GM12878 (cell line): ENCODE results near the gene SLC7A5. TPM values are rescaled to one million over a fixed set of nuclear protein-coding genes. Genes with fewer than 3 reads are reported as not detected.

Experiments used
- ATAC-seq: fragments of 200-7000 bp; cut with Tn5 transposase; 3 replicates; pipeline ENCODE4 v1.9.1; 2020; ENCODE audit warnings: mild to moderate bottlenecking, moderate library complexity
- BruUV-seq: library from RNA; stranded (reverse); fragments of 400-500 nt; replicated peaks from 2 replicates; lab custom pipeline; 2021; lab: Mats Ljungman, UMichigan
- CTCF ChIA-PET: fragments of 300-600 bp; sonication (Branson Sonifier 250); formaldehyde crosslinking; extraction: SDS; loops from one replicate; lab custom pipeline; 2021; ENCODE audit warnings: inconsistent platforms; lab: Yijun Ruan, JAX
- POLR2A ChIA-PET: fragments of 350-600 bp; formaldehyde crosslinking; extraction: SDS; loops from one replicate; lab custom pipeline; 2021; ENCODE audit warnings: inconsistent platforms; lab: Charles Lee
- RAD21 ChIA-PET: fragments of 300-600 bp; sonication (Branson Sonifier 250); formaldehyde crosslinking; loops from one replicate; lab custom pipeline; 2023; ENCODE audit warnings: antibody characterized with exemption; ENCODE audit not compliant: unreplicated experiment; lab: Charles Lee
- SMC1A ChIA-PET: fragments of 300-600 bp; sonication (Branson Sonifier 250); formaldehyde crosslinking; loops from one replicate; lab custom pipeline; 2023; ENCODE audit not compliant: unreplicated experiment, uncharacterized antibody; lab: Charles Lee
- DNase-seq: peaks from one replicate; pipeline ENCODE4 v3.0.0-alpha.2; 2011; ENCODE audit warnings: low read depth, low spot score
- FAIRE-seq: peaks from 3 replicates; lab custom pipeline; 2011; peaks lifted over from hg19 to GRCh38; lab: Jason Lieb, UNC
- H2AFZ ChIP-seq: 2 replicates; pipeline ENCODE4 v1.6.0; 2011; ENCODE audit warnings: low read depth, low read length, control low read depth; ENCODE audit not compliant: control insufficient read depth
- H3K27ac ChIP-seq: 2 replicates; pipeline ENCODE4 v1.5.1; 2011; ENCODE audit warnings: control low read depth; ENCODE audit not compliant: control insufficient read depth, insufficient read depth
- H3K27me3 ChIP-seq, 2 experiments: replicated peaks in 1 of 2; 2 replicates each; pipeline versions ENCODE4 v1.6.0 to v1.6.1; 2011; ENCODE audit warnings: low read length in 1 of 2; ENCODE audit not compliant: control insufficient read depth in 2 of 2, insufficient read depth in 2 of 2
- H3K36me3 ChIP-seq, 2 experiments: 2 replicates each; pipeline ENCODE4 v1.5.1; 2011; ENCODE audit warnings: low read length in 1 of 2; ENCODE audit not compliant: control insufficient read depth in 2 of 2, insufficient read depth in 2 of 2
- H3K4me1 ChIP-seq: 2 replicates; pipeline ENCODE4 v1.6.1; 2011; ENCODE audit warnings: mild to moderate bottlenecking, low read length, moderate library complexity, mixed read lengths; ENCODE audit not compliant: control insufficient read depth, insufficient read depth
- H3K4me2 ChIP-seq: 2 replicates; pipeline ENCODE4 v1.6.0; 2011; ENCODE audit warnings: control low read depth; ENCODE audit not compliant: control insufficient read depth, insufficient read depth
- H3K4me3 ChIP-seq: fragments of 200-600 bp; sonication (generic); 2 replicates; pipeline ENCODE4 v1.5.1; 2016
- H3K79me2 ChIP-seq: 2 replicates; pipeline ENCODE4 v1.6.0; 2011; ENCODE audit warnings: low read length; ENCODE audit not compliant: control insufficient read depth, insufficient read depth
- H3K9ac ChIP-seq: 2 replicates; pipeline ENCODE4 v1.8.0; 2011; ENCODE audit warnings: low read length, control low read depth, mixed read lengths; ENCODE audit not compliant: control insufficient read depth, insufficient read depth
- H3K9me3 ChIP-seq: replicated peaks from 3 replicates; pipeline ENCODE4 v1.5.1; 2011; ENCODE audit warnings: mild to moderate bottlenecking, low read length; ENCODE audit not compliant: control insufficient read depth, insufficient read depth
- H4K20me1 ChIP-seq: 2 replicates; pipeline ENCODE4 v1.6.0; 2011; ENCODE audit not compliant: control insufficient read depth, insufficient read depth
- BCL3 ChIP-seq: IDR thresholded peaks from 2 replicates; pipeline ENCODE4 v1.6.1; 2011; ENCODE audit warnings: borderline replicate concordance, low read depth, mild to moderate bottlenecking, moderate library complexity, low read length; ENCODE audit not compliant: insufficient read depth, poor library complexity, severe bottlenecking
- BRCA1 ChIP-seq: IDR thresholded peaks from 2 replicates; pipeline ENCODE4 v1.6.1; 2011; ENCODE audit warnings: low read depth, low read length, improper control_type of control experiment
- HDGF ChIP-seq: fragments of 450-650 bp; IDR thresholded peaks from 2 replicates; pipeline ENCODE4 v1.6.1; 2016; ENCODE audit warnings: antibody characterized with exemption
- POLR2A ChIP-seq: IDR thresholded peaks from 2 replicates; pipeline ENCODE4 v1.6.1; 2011; ENCODE audit warnings: low read depth, mild to moderate bottlenecking, low read length
- SPI1 ChIP-seq: IDR thresholded peaks from 2 replicates; pipeline ENCODE4 v1.6.1; 2011; ENCODE audit warnings: low read depth, mild to moderate bottlenecking, low read length, moderate library complexity, borderline replicate concordance; ENCODE audit not compliant: insufficient read depth
- SUPT20H ChIP-seq: IDR thresholded peaks from 2 replicates; pipeline ENCODE4 v1.6.1; 2011; ENCODE audit warnings: low read depth, mild to moderate bottlenecking, low read length, moderate library complexity, borderline replicate concordance; ENCODE audit not compliant: control insufficient read depth
- TCF12 ChIP-seq: IDR thresholded peaks from 2 replicates; pipeline ENCODE4 v1.6.1; 2011; ENCODE audit warnings: low read depth, mild to moderate bottlenecking, low read length
- TCF3 ChIP-seq: IDR thresholded peaks from 2 replicates; pipeline ENCODE4 v1.6.1; 2012; ENCODE audit warnings: low read depth, mild to moderate bottlenecking, low read length, borderline replicate concordance; ENCODE audit not compliant: insufficient read depth
- WGBS: methylation state at CpG from one replicate; pipeline ENCODE4 v1.1.6; 2016; ENCODE audit warnings: low lambda C conversion rate; ENCODE audit not compliant: insufficient replicate concordance, insufficient coverage; ENCODE audit errors: missing lambda C conversion rate; 5-methylcytosine and 5-hydroxymethylcytosine counted together
- in situ Hi-C: fragments of 300-500 bp; cut with MboI; formaldehyde crosslinking; loops from 9 replicates; pipeline ENCODE4 v1.14.3; 2018; ENCODE audit warnings: mixed read lengths
- intact Hi-C: fragments of 100-400 bp; cut with micrococcal nuclease; formaldehyde crosslinking; loops from one replicate; pipeline ENCODE4 v1.14.2; 2022; ENCODE audit not compliant: unreplicated experiment
- polyA plus RNA-seq, 11 experiments: library from polyadenylated mRNA; depleted of rRNA in 4 of 11; unstranded in 6 of 11; stranded (reverse) in 5 of 11; fragments of >200 nt; fragmentation: Nextera tagmentation in 4 of 11; fragmentation: Illumina TruSeq in 1 of 11; extraction: Ambion mirVana in 4 of 11; extraction: Trizol in 1 of 11; gene quantifications; 1 replicate in 1 of 11; 2 replicates in 10 of 11; pipeline versions ENCODE4 v1.2.1 to v1.2.3, GENCODE V29; 2011 to 2016; ENCODE audit warnings: inconsistent platforms in 2 of 11, missing spikeins in 2 of 11, low read depth in 1 of 11
- total RNA-seq, 4 experiments: library from RNA; depleted of rRNA in 3 of 4; stranded (reverse); fragments of >200 nt in 3 of 4; fragmentation: Illumina TruSeq in 1 of 4; extraction: Trizol in 1 of 4; gene quantifications; 2 replicates each; pipeline versions ENCODE4 v1.2.1 to v1.2.3, GENCODE V29; 2013 to 2021

SLC7A5 gene
- total and polyA plus RNA-seq, 10 of the 15 experiments (the other 5 are each of a cell fraction or from before 2014, with no cell fraction given) = 2.3 to 101 (median 35.8) TPM

- H3K4me2 ChIP-seq = no peak overlapping the region
- H3K27me3 ChIP-seq = no peaks in the 10 kb centered on the region
- no peaks in the 10 kb centered on the region for H3K79me2 ChIP-seq
- no peak overlapping the region for H3K9ac ChIP-seq
- ChIA-PET RAD21 (no interaction called here), SMC1A (interaction anchor here (0.6 kb wide), 1 partner anchor 1398 kb away, joined by 3 read pairs; no protein-coding TSS in a partner anchor), POLR2A (no interaction called here), CTCF (interaction anchor here (1.5 to 1.7 kb wide), 2 partner anchors 21 to 50 kb away, joined by 5 to 8 read pairs; no protein-coding TSS in a partner anchor)
- DNase-seq (no peak), FAIRE-seq (no peak), ATAC-seq (peak; percentile 16)
- intact Hi-C loops (no loop called here), in situ Hi-C loops (no loop called here)
- TF ChIP-seq SUPT20H (no peak), POLR2A (peak; percentile 39)
- WGBS = 94% methylated on average over 16 of the region's 16 CpGs
- H3K36me3 ChIP-seq = peaks cover 4 to 29% of the 10 kb centered on the region in 2 experiments; a peak in 3 of 4 replicates
- H3K4me3 ChIP-seq = no peak overlapping the region
- no TSS peak for BruUV-seq
- no peaks in the 10 kb centered on the region for H4K20me1 ChIP-seq
- no peak overlapping the region for H3K27ac ChIP-seq
- H3K9me3 ChIP-seq = no peaks in the 10 kb centered on the region
- H2AFZ ChIP-seq = no peak overlapping the region
- 0 out of 2 replicates have a peak, but pooled peaks cover 2% of the 10 kb centered on the region for H3K4me1 ChIP-seq
These were observed 40.2 kb downstream of the SLC7A5 start for GRCh38 chr16:87828907-87829621.

DNA sequence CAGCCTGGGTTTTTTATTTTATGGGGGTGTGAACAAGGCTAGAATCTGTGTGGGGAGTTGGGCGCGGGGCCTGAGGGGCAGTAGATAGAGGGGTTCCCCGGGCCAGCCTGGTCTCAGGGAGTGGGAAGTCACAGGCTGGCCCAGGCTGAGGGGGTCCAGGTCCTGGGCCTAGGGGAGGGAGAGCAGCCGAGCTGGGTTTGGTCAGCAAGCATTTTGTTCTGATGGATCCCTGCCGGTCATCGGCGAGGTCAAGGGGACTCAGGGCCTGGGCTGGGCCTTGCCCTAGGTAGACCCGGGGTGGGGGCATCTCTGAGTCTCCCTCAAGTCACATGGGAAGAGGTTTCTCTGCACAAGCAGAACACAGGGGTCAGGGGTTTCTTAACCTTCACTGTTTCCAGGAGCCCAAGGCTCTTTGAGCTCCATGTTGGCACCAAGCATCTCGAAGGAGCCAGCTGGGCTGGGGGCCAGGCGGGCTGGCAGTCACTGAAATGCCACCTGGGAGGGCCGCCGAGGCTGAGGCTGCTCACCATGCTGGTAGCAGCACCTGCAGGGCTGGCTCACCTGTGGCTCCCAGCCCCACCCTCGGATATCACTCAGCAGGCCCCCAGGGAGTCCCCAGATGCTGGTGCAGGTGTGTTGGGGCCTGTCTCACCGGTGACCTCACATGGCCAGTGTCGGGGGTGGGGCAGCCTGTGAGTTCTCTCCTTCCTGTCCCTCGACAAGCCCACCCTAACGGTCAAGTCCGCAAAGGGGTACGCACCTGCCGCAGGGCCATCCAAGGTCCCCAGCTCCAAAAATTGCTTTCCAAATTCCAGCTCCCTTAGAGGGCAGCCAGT lies 41.0 kb downstream of the SLC7A5 start:
- CTCF ChIA-PET = interaction anchor here (1.0 to 1.7 kb wide), 4 partner anchors 21 to 78 kb away, joined by 3 to 8 read pairs (median 4); no protein-coding TSS in a partner anchor
- Histone ChIP-seq H3K4me1 (0 out of 2 replicates have a peak, but pooled peaks cover 2% of the 10 kb centered on the region), H3K27ac (no peak overlapping the region), H3K27me3 (no peaks in the 10 kb centered on the region), H3K36me3 (peaks cover 4 to 26% of the 10 kb centered on the region in 2 experiments; a peak in 2 of 4 replicates)
- SMC1A ChIA-PET = interaction anchor here (0.6 to 1.2 kb wide), 2 partner anchors 41 to 1399 kb away, joined by 3 to 4 read pairs; partner anchors contain the start of gene SLC7A5
- WGBS = 43% methylated on average over 20 of the region's 20 CpGs
- RAD21 ChIA-PET = no interaction called here
- DNase-seq = no peak
- intact Hi-C loops = no loop called here
- POLR2A ChIA-PET = no interaction called here
- no peak for TF ChIP-seq HDGF
- peak; percentile 55; the same call in 1 of the 2 replicates for TF ChIP-seq TCF12
- no peak for TF ChIP-seq BRCA1
- no peak for TF ChIP-seq SPI1
- TF ChIP-seq TCF3 = 0 out of 2 replicates have a peak, but pooled peaks have one; percentile 43
- TF ChIP-seq POLR2A = peak; percentile 63
- TF ChIP-seq BCL3 = peak; percentile 10
- TF ChIP-seq, all 136 proteins: peak for 4
- Histone ChIP-seq H3K79me2 (no peaks in the 10 kb centered on the region), H3K4me2 (no peak overlapping the region), H3K9ac (no peak overlapping the region), H4K20me1 (no peaks in the 10 kb centered on the region), H3K4me3 (no peak overlapping the region), H2AFZ (no peak overlapping the region), H3K9me3 (no peaks in the 10 kb centered on the region)
- FAIRE-seq = no peak
- in situ Hi-C loops = no loop called here
- BruUV-seq = no TSS peak
- ATAC-seq = peak; percentile 25
